NCI-H2081 (cell line): Measurements from ENCODE around the gene ADGRD2.

ENCODE experiments used
- DNase-seq, 2 experiments: peaks; one replicate each; lab custom pipeline; 2025; lab: John Stamatoyannopoulos, UW

Gene ADGRD2

GRCh38 chr9:124511426-124511840 lies 61.2 kb downstream of the ADGRD2 start:
- DNase-seq = no peak

GRCh38 chr9:124511891-124512805 lies 61.9 kb downstream of the ADGRD2 start:
- no peak for DNase-seq

- no peak for DNase-seq
These were observed 62.6 kb downstream of the ADGRD2 start for GRCh38 chr9:124512806-124513204.

- peak; percentile 34 to 53 for DNase-seq
These were observed 63.2 kb downstream of the ADGRD2 start for GRCh38 chr9:124513376-124513994.

- DNase-seq = no peak
These were observed 63.9 kb downstream of the ADGRD2 start for GRCh38 chr9:124514125-124514524.

- DNase-seq = no peak
These were observed 64.6 kb downstream of the ADGRD2 start for GRCh38 chr9:124514874-124515273.

GRCh38 chr9:124517600-124517999 lies 67.3 kb downstream of the ADGRD2 start:
- DNase-seq = no peak

- no peak for DNase-seq
These were observed 67.9 kb downstream of the ADGRD2 start for GRCh38 chr9:124518116-124518515.

- no peak for DNase-seq
These were observed 70.0 kb downstream of the ADGRD2 start for GRCh38 chr9:124520206-124520596.

- DNase-seq = no peak
These were observed 70.9 kb downstream of the ADGRD2 start for GRCh38 chr9:124521142-124521541.

- DNase-seq = no peak
These were observed 72.2 kb downstream of the ADGRD2 start for GRCh38 chr9:124522121-124523098.

- no peak for DNase-seq
These were observed 75.9 kb downstream of the ADGRD2 start for GRCh38 chr9:124526174-124526573.

- no peak for DNase-seq
These were observed 77.5 kb downstream of the ADGRD2 start for GRCh38 chr9:124527781-124528180.
